Measurements from ENCODE around the gene CLCN1. TPM values are rescaled to one million over a fixed set of nuclear protein-coding genes. Genes with fewer than 3 reads are reported as not detected.

CLCN1 gene
- total RNA-seq, 2 donors from 2014 or later = not detected

GRCh38 chr7:143397710-143398530 is 82.0 kb downstream of the CLCN1 start:
- Histone ChIP-seq H3K9me3 (no peaks in the 10 kb centered on the region), H3K4me3 (no peak overlapping the region), H3K4me1 (peaks cover 12% of the 10 kb centered on the region), H3K27me3 (no peaks in the 10 kb centered on the region), H3K27ac (no peak overlapping the region), H3K36me3 (replicated peaks in 1 of 2; ENCODE audit: insufficient read depth in 1 of 2, low read depth in 2 of 2) (no peaks in the 10 kb centered on the region)
- DNase-seq = no peak
- TF ChIP-seq CTCF (IDR thresholded peaks at IDR 0.05) (no peak), POLR2A (IDR thresholded peaks at IDR 0.05) (no peak)
- ATAC-seq = no peak
- intact Hi-C loops (cut with DNase I) = no loop called here
- 89 to 94% methylated on average over 13 to 16 of the region's 16 CpGs for WGBS, 2 donors

- Histone ChIP-seq H3K9me3 (no peaks in the 10 kb centered on the region), H3K4me1 (peaks cover 5% of the 10 kb centered on the region), H3K36me3 (replicated peaks in 1 of 2; ENCODE audit: insufficient read depth in 1 of 2, low read depth in 2 of 2) (no peaks in the 10 kb centered on the region), H3K27ac (no peak overlapping the region), H3K4me3 (no peak overlapping the region), H3K27me3 (no peaks in the 10 kb centered on the region)
- intact Hi-C loops (cut with DNase I) = no loop called here
- DNase-seq (no peak), ATAC-seq (no peak)
- WGBS, 2 donors = 90 to 92% methylated on average over 5 to 11 of the region's 14 CpGs
- TF ChIP-seq CTCF (IDR thresholded peaks at IDR 0.05) = no peak
- TF ChIP-seq POLR2A (IDR thresholded peaks at IDR 0.05) = no peak
Measured at GRCh38 chr7:143398616-143399015, 82.7 kb downstream of the CLCN1 start.

GRCh38 chr7:143399151-143399550 is 83.2 kb downstream of the CLCN1 start:
- intact Hi-C loops (cut with DNase I) = no loop called here
- Histone ChIP-seq H3K4me1 (no peaks in the 10 kb centered on the region), H3K27me3 (no peaks in the 10 kb centered on the region), H3K27ac (no peak overlapping the region), H3K36me3 (replicated peaks in 1 of 2; ENCODE audit: insufficient read depth in 1 of 2, low read depth in 2 of 2) (no peaks in the 10 kb centered on the region), H3K9me3 (no peaks in the 10 kb centered on the region), H3K4me3 (no peak overlapping the region)
- WGBS, 2 donors = 86 to 92% methylated on average over 2 to 8 of the region's 8 CpGs
- ATAC-seq = no peak
- TF ChIP-seq POLR2A (IDR thresholded peaks at IDR 0.05) (no peak), CTCF (IDR thresholded peaks at IDR 0.05) (no peak)
- no peak for DNase-seq

- TF ChIP-seq POLR2A (IDR thresholded peaks at IDR 0.05) (no peak), CTCF (IDR thresholded peaks at IDR 0.05) (no peak)
- DNase-seq (no peak), ATAC-seq (no peak)
- Histone ChIP-seq H3K9me3 (no peaks in the 10 kb centered on the region), H3K27ac (no peak overlapping the region), H3K4me3 (no peak overlapping the region), H3K4me1 (no peaks in the 10 kb centered on the region), H3K36me3 (replicated peaks in 1 of 2; ENCODE audit: insufficient read depth in 1 of 2, low read depth in 2 of 2) (no peaks in the 10 kb centered on the region), H3K27me3 (no peaks in the 10 kb centered on the region)
- intact Hi-C loops (cut with DNase I) = no loop called here
- WGBS, 2 donors = 92 to 94% methylated on average over 13 to 20 of the region's 20 CpGs
Measured at GRCh38 chr7:143399642-143400041, 83.7 kb downstream of the CLCN1 start.

GRCh38 chr7:143401265-143401664 is 85.4 kb downstream of the CLCN1 start:
- TF ChIP-seq CTCF (IDR thresholded peaks at IDR 0.05) = no peak
- TF ChIP-seq POLR2A (IDR thresholded peaks at IDR 0.05) = no peak
- Histone ChIP-seq H3K27me3 (no peaks in the 10 kb centered on the region), H3K9me3 (no peaks in the 10 kb centered on the region), H3K36me3 (replicated peaks in 1 of 2; ENCODE audit: insufficient read depth in 1 of 2, low read depth in 2 of 2) (no peaks in the 10 kb centered on the region), H3K4me1 (no peaks in the 10 kb centered on the region), H3K27ac (no peak overlapping the region), H3K4me3 (no peak overlapping the region)
- ATAC-seq = no peak
- DNase-seq = no peak
- WGBS, 2 donors = 84 to 93% methylated on average over 9 to 12 of the region's 12 CpGs
- intact Hi-C loops (cut with DNase I) = no loop called here
